Umbilical cord (tissue), 2 donors: ENCODE results near the gene AP1G2. TPM values are rescaled to one million over a fixed set of nuclear protein-coding genes. Genes with fewer than 3 reads are reported as not detected.
A peak's percentile ranks its signal among the peaks of the same experiment; 100 is the strongest.
"Not testable (repeated sequence)": the region's sequence is repeated elsewhere in the genome, so short reads cannot be mapped to it uniquely, and the experiment has no call there.

Experiments used
- DNase-seq: peaks from one replicate; pipeline ENCODE4 v3.0.0-alpha.2; 2015; ENCODE audit warnings: low spot score
- total RNA-seq: library from RNA; depleted of rRNA; stranded (reverse); fragments of >200 nt; gene quantifications from one replicate; pipeline ENCODE4 v1.2.3, GENCODE V29; 2014; ENCODE audit warnings: low replicate concordance; ENCODE audit not compliant: insufficient read depth

AP1G2 gene
- total RNA-seq, 1 donor from 2014 or later, result 23.1 TPM

- DNase-seq, result no peak
These were observed 33.2 kb upstream of the AP1G2 start for GRCh38 chr14:23600806-23601205.

- no peak for DNase-seq
These were observed 32.7 kb upstream of the AP1G2 start for GRCh38 chr14:23600322-23600707.

GRCh38 chr14:23594191-23594590 is 26.6 kb upstream of the AP1G2 start:
- DNase-seq, result not testable (repeated sequence)

- no peak for DNase-seq
These were observed 22.6 kb upstream of the AP1G2 start for GRCh38 chr14:23590198-23590597.

- no peak for DNase-seq
These were observed 22.0 kb upstream of the AP1G2 start for GRCh38 chr14:23589606-23590005.

GRCh38 chr14:23588884-23589598 is 21.4 kb upstream of the AP1G2 start:
- peak; percentile 95 for DNase-seq

GRCh38 chr14:23584527-23585203 is 17.1 kb upstream of the AP1G2 start:
- not testable (repeated sequence) for DNase-seq

GRCh38 chr14:23583761-23584526 is 16.4 kb upstream of the AP1G2 start:
- not testable (repeated sequence) for DNase-seq

GRCh38 chr14:23582906-23583760 is 15.5 kb upstream of the AP1G2 start:
- no peak for DNase-seq

- no peak for DNase-seq
These were observed 13.3 kb upstream of the AP1G2 start for GRCh38 chr14:23580948-23581281.

- no peak for DNase-seq
These were observed 12.7 kb upstream of the AP1G2 start for GRCh38 chr14:23580152-23580926.

GRCh38 chr14:23579739-23580138 is 12.1 kb upstream of the AP1G2 start:
- no peak for DNase-seq

GRCh38 chr14:23579311-23579630 is 11.7 kb upstream of the AP1G2 start:
- no peak for DNase-seq

- DNase-seq, result no peak
These were observed 11.1 kb upstream of the AP1G2 start, which contains the start of gene JPH4 for GRCh38 chr14:23578560-23579310. Gene JPH4 (minus strand): TSS chr14:23578790. CDS start chr14:23577453, 1,337 bp downstream.

GRCh38 chr14:23577710-23578392 is 10.3 kb upstream of the AP1G2 start:
- DNase-seq, result no peak

- DNase-seq, result no peak
These were observed 9.6 kb upstream of the AP1G2 start for GRCh38 chr14:23577004-23577681.

- peak; percentile 75 for DNase-seq
These were observed 5.9 kb upstream of the AP1G2 start for GRCh38 chr14:23573384-23574015.

GRCh38 chr14:23572836-23573235 is 5.2 kb upstream of the AP1G2 start:
- no peak for DNase-seq

- DNase-seq, result no peak
These were observed 4.9 kb upstream of the AP1G2 start for GRCh38 chr14:23572524-23572828.
